CD4-positive, alpha-beta T cell treated with Interferon gamma for 1 hour (primary cell): ENCODE measurements around the gene HSPB1.
"Not testable (repeated sequence)": the region's sequence is repeated elsewhere in the genome, so short reads cannot be mapped to it uniquely, and the experiment has no call there.

Experiments used
- DNase-seq: peaks from one replicate; pipeline ENCODE4 v3.0.0-alpha.2; 2020

Gene HSPB1

GRCh38 chr7:76302347-76303201 is at the start of gene HSPB1:
HSPB1 (plus strand) TSS chr7:76302673; CDS start chr7:76302713, 40 bp downstream.
- DNase-seq = peak; percentile 82

GRCh38 chr7:76254781-76255180 is 47.7 kb upstream of the HSPB1 start:
- DNase-seq = no peak

- no peak for DNase-seq
Observed at GRCh38 chr7:76257973-76258372, 44.5 kb upstream of the HSPB1 start.

- DNase-seq = no peak
Observed at GRCh38 chr7:76259124-76260093, 43.1 kb upstream of the HSPB1 start.

GRCh38 chr7:76260171-76260703 is 42.2 kb upstream of the HSPB1 start:
- peak; percentile 44 for DNase-seq

- no peak for DNase-seq
Observed at GRCh38 chr7:76261329-76261728, 41.1 kb upstream of the HSPB1 start.

GRCh38 chr7:76261931-76262330 is 40.5 kb upstream of the HSPB1 start:
- no peak for DNase-seq

- DNase-seq = peak; percentile 23
Observed at GRCh38 chr7:76262683-76263402, 39.6 kb upstream of the HSPB1 start.

- DNase-seq = no peak
Observed at GRCh38 chr7:76265299-76265698, 37.2 kb upstream of the HSPB1 start.

- no peak for DNase-seq
Observed at GRCh38 chr7:76267107-76267893, 35.2 kb upstream of the HSPB1 start.

GRCh38 chr7:76267894-76268183 is 34.6 kb upstream of the HSPB1 start:
- no peak for DNase-seq

GRCh38 chr7:76268376-76268775 is 34.1 kb upstream of the HSPB1 start:
- no peak for DNase-seq

GRCh38 chr7:76269895-76270294 is 32.6 kb upstream of the HSPB1 start:
- no peak for DNase-seq

- DNase-seq = not testable (repeated sequence)
Observed at GRCh38 chr7:76271384-76271783, 31.1 kb upstream of the HSPB1 start.

- no peak for DNase-seq
Observed at GRCh38 chr7:76272142-76272541, 30.3 kb upstream of the HSPB1 start.

GRCh38 chr7:76272851-76273497 is 29.5 kb upstream of the HSPB1 start:
- DNase-seq = no peak

GRCh38 chr7:76273503-76273902 is 29.0 kb upstream of the HSPB1 start:
- DNase-seq = no peak

- no peak for DNase-seq
Observed at GRCh38 chr7:76278540-76278939, 23.9 kb upstream of the HSPB1 start.

GRCh38 chr7:76280408-76280807 is 22.1 kb upstream of the HSPB1 start:
- DNase-seq = no peak

GRCh38 chr7:76281006-76281705 is 21.3 kb upstream of the HSPB1 start:
- no peak for DNase-seq
